ENCODE results near the gene RYR1.

DNA sequence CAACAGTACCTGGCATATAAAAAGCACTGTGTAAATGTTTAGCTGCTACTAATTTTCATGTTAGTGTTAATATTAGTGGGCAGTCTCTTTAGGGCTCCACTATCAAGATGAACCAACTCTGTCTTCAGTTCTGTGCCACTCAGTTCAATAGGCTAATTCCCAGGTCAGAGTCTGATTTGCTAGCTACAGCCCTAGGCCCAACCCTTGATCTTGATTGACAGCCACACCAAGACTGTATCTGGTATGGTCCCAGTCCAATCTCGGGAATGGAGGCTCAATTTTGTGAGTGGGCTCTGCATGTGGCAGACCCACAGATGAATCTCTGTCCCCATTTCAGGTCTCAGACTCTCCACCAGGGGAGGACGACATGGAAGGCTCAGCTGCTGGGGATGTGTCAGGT is 138.2 kb downstream of the RYR1 start:
- TF ChIP-seq, protein P1, sequence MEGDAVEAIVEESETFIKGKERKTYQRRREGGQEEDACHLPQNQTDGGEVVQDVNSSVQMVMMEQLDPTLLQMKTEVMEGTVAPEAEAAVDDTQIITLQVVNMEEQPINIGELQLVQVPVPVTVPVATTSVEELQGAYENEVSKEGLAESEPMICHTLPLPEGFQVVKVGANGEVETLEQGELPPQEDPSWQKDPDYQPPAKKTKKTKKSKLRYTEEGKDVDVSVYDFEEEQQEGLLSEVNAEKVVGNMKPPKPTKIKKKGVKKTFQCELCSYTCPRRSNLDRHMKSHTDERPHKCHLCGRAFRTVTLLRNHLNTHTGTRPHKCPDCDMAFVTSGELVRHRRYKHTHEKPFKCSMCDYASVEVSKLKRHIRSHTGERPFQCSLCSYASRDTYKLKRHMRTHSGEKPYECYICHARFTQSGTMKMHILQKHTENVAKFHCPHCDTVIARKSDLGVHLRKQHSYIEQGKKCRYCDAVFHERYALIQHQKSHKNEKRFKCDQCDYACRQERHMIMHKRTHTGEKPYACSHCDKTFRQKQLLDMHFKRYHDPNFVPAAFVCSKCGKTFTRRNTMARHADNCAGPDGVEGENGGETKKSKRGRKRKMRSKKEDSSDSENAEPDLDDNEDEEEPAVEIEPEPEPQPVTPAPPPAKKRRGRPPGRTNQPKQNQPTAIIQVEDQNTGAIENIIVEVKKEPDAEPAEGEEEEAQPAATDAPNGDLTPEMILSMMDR (IDR thresholded peaks at IDR 0.05) = no peak
- no peak for TF ChIP-seq EP300 (IDR thresholded peaks at IDR 0.05)

Measured in gastroesophageal sphincter (tissue), 3 donors.